HUES64 (cell line): Measurements from ENCODE around the gene TMEM150C.

Experiments
- H3K27ac ChIP-seq: 2 replicates; pipeline ENCODE4 v1.7.0; 2013; ENCODE audit warnings: low read depth, low read length, inconsistent platforms
- H3K27me3 ChIP-seq: 2 replicates; pipeline ENCODE4 v1.6.1; 2013; ENCODE audit warnings: mild to moderate bottlenecking, low read length; ENCODE audit not compliant: insufficient read depth
- H3K36me3 ChIP-seq: 2 replicates; pipeline ENCODE4 v1.6.1; 2013; ENCODE audit warnings: mild to moderate bottlenecking, low read length; ENCODE audit not compliant: insufficient read depth
- H3K4me1 ChIP-seq: 2 replicates; pipeline ENCODE4 v1.6.1; 2013; ENCODE audit warnings: mild to moderate bottlenecking, low read length, moderate library complexity; ENCODE audit not compliant: insufficient read depth
- H3K4me3 ChIP-seq: 2 replicates; pipeline ENCODE4 v1.5.1; 2013; ENCODE audit warnings: mild to moderate bottlenecking, low read length, moderate library complexity
- H3K9ac ChIP-seq: 2 replicates; pipeline ENCODE4 v1.6.1; 2013; ENCODE audit warnings: mild to moderate bottlenecking, low read depth, low read length
- H3K9me3 ChIP-seq: 2 replicates; pipeline ENCODE4 v1.6.1; 2013; ENCODE audit warnings: low read depth, low read length; ENCODE audit not compliant: insufficient read depth
- WGBS: fragments of 150-250, 120-280 bp; methylation state at CpG from one replicate; pipeline ENCODE4 v1.1.7; 2013; ENCODE audit warnings: missing lambda C conversion rate; 5-methylcytosine and 5-hydroxymethylcytosine counted together

TMEM150C gene

GRCh38 chr4:82529322-82529721 is 32.5 kb downstream of the TMEM150C start:
- peaks cover 14% of the 10 kb centered on the region for H3K4me1 ChIP-seq
- H3K9me3 ChIP-seq, result no peaks in the 10 kb centered on the region
- 93% methylated on average over 3 of the region's 3 CpGs for WGBS
- no peak overlapping the region for H3K9ac ChIP-seq
- no peaks in the 10 kb centered on the region for H3K36me3 ChIP-seq
- no peaks in the 10 kb centered on the region for H3K27me3 ChIP-seq
- H3K4me3 ChIP-seq, result no peak overlapping the region
- H3K27ac ChIP-seq, result no peak overlapping the region

- no peak overlapping the region for H3K27ac ChIP-seq
- 73% methylated on average over 4 of the region's 4 CpGs for WGBS
- H3K27me3 ChIP-seq, result no peaks in the 10 kb centered on the region
- H3K9me3 ChIP-seq, result no peaks in the 10 kb centered on the region
- H3K4me1 ChIP-seq, result peaks cover 16% of the 10 kb centered on the region
- no peak overlapping the region for H3K4me3 ChIP-seq
- H3K36me3 ChIP-seq, result no peaks in the 10 kb centered on the region
- no peak overlapping the region for H3K9ac ChIP-seq
Measured at GRCh38 chr4:82528868-82529267, 32.9 kb downstream of the TMEM150C start.

- H3K4me1 ChIP-seq, result peaks cover 16% of the 10 kb centered on the region
- no peak overlapping the region for H3K9ac ChIP-seq
- H3K9me3 ChIP-seq, result no peaks in the 10 kb centered on the region
- H3K4me3 ChIP-seq, result no peak overlapping the region
- 93% methylated on average over 2 of the region's 2 CpGs for WGBS
- no peaks in the 10 kb centered on the region for H3K27me3 ChIP-seq
- H3K27ac ChIP-seq, result no peak overlapping the region
- H3K36me3 ChIP-seq, result no peaks in the 10 kb centered on the region
Measured at GRCh38 chr4:82528074-82528473, 33.7 kb downstream of the TMEM150C start.

- Histone ChIP-seq H3K27me3 (no peaks in the 10 kb centered on the region), H3K27ac (no peak overlapping the region), H3K4me3 (no peak overlapping the region), H3K9me3 (no peaks in the 10 kb centered on the region), H3K4me1 (peaks cover 16% of the 10 kb centered on the region), H3K36me3 (no peaks in the 10 kb centered on the region), H3K9ac (no peak overlapping the region)
- WGBS, result 79% methylated on average over 4 of the region's 4 CpGs
Measured at GRCh38 chr4:82525307-82525911, 36.4 kb downstream of the TMEM150C start.

GRCh38 chr4:82524570-82525152 is 37.1 kb downstream of the TMEM150C start:
- H3K27ac ChIP-seq, result peak overlapping the region; percentile 6; the same call in 1 of the 2 replicates
- no peaks in the 10 kb centered on the region for H3K9me3 ChIP-seq
- H3K27me3 ChIP-seq, result no peaks in the 10 kb centered on the region
- 44% methylated on average over 6 of the region's 6 CpGs for WGBS
- H3K36me3 ChIP-seq, result no peaks in the 10 kb centered on the region
- no peak overlapping the region for H3K9ac ChIP-seq
- H3K4me3 ChIP-seq, result no peak overlapping the region
- H3K4me1 ChIP-seq, result peaks cover 16% of the 10 kb centered on the region

GRCh38 chr4:82523179-82523578 is 38.6 kb downstream of the TMEM150C start:
- Histone ChIP-seq H3K27me3 (no peaks in the 10 kb centered on the region), H3K9me3 (no peaks in the 10 kb centered on the region), H3K36me3 (no peaks in the 10 kb centered on the region), H3K9ac (no peak overlapping the region), H3K27ac (no peak overlapping the region), H3K4me3 (no peak overlapping the region), H3K4me1 (peaks cover 21% of the 10 kb centered on the region)
- WGBS, result 84% methylated on average over 9 of the region's 9 CpGs

- Histone ChIP-seq H3K9me3 (no peaks in the 10 kb centered on the region), H3K9ac (no peak overlapping the region), H3K4me1 (peaks cover 21% of the 10 kb centered on the region), H3K27ac (no peak overlapping the region), H3K4me3 (no peak overlapping the region), H3K36me3 (no peaks in the 10 kb centered on the region), H3K27me3 (no peaks in the 10 kb centered on the region)
- 93% methylated on average over 4 of the region's 4 CpGs for WGBS
Measured at GRCh38 chr4:82522472-82522871, 39.3 kb downstream of the TMEM150C start.

- peaks cover 21% of the 10 kb centered on the region for H3K4me1 ChIP-seq
- no peak overlapping the region for H3K4me3 ChIP-seq
- H3K36me3 ChIP-seq, result no peaks in the 10 kb centered on the region
- H3K27me3 ChIP-seq, result no peaks in the 10 kb centered on the region
- no peaks in the 10 kb centered on the region for H3K9me3 ChIP-seq
- no peak overlapping the region for H3K9ac ChIP-seq
- H3K27ac ChIP-seq, result no peak overlapping the region
- WGBS, result 69% methylated on average over 2 of the region's 2 CpGs
Measured at GRCh38 chr4:82521283-82521682, 40.5 kb downstream of the TMEM150C start.

- Histone ChIP-seq H3K4me1 (peaks cover 12% of the 10 kb centered on the region), H3K9me3 (no peaks in the 10 kb centered on the region), H3K4me3 (no peak overlapping the region), H3K9ac (no peak overlapping the region), H3K27ac (no peak overlapping the region), H3K36me3 (no peaks in the 10 kb centered on the region), H3K27me3 (no peaks in the 10 kb centered on the region)
- WGBS, result 100% methylated on average over 2 of the region's 2 CpGs
Measured at GRCh38 chr4:82519776-82520175, 42.0 kb downstream of the TMEM150C start.

GRCh38 chr4:82519072-82519471 is 42.7 kb downstream of the TMEM150C start:
- Histone ChIP-seq H3K27me3 (no peaks in the 10 kb centered on the region), H3K9me3 (no peaks in the 10 kb centered on the region), H3K36me3 (no peaks in the 10 kb centered on the region), H3K4me1 (peaks cover 6% of the 10 kb centered on the region), H3K9ac (no peak overlapping the region), H3K4me3 (no peak overlapping the region), H3K27ac (no peak overlapping the region)
- WGBS, result 89% methylated on average over 3 of the region's 3 CpGs

GRCh38 chr4:82517043-82517442 is 44.7 kb downstream of the TMEM150C start:
- Histone ChIP-seq H3K4me1 (peaks cover 6% of the 10 kb centered on the region; the same call in 1 of the 2 replicates), H3K9ac (no peak overlapping the region), H3K9me3 (no peaks in the 10 kb centered on the region), H3K4me3 (no peak overlapping the region), H3K36me3 (no peaks in the 10 kb centered on the region), H3K27me3 (no peaks in the 10 kb centered on the region), H3K27ac (no peak overlapping the region)
- 82% methylated on average over 2 of the region's 2 CpGs for WGBS
